Stomach (tissue), 9 donors: ENCODE data around the gene NCKAP5. TPM values are rescaled to one million over a fixed set of nuclear protein-coding genes. Genes with fewer than 3 reads are reported as not detected.

Experiments
- DNase-seq, 2 donors: peaks; one replicate each; pipeline versions ENCODE4 v3.0.0 to v3.0.0-alpha.2; 2013 to 2019
- H3K27ac ChIP-seq, 5 donors: fragments of 200-600 bp in 4 of 5; sonication (generic) in 4 of 5; one replicate each; pipeline ENCODE4 v1.5.1; 2013 to 2019; ENCODE audit warnings: mild to moderate bottlenecking in 1 of 5, moderate library complexity in 1 of 5
- H3K27me3 ChIP-seq, 3 donors: fragments of 200-600 bp; sonication (generic); one replicate each; pipeline ENCODE4 v1.5.1; 2017 to 2019; ENCODE audit warnings: mixed run types in 1 of 3
- H3K36me3 ChIP-seq, 4 donors: fragments of 200-600 bp; sonication (generic); 1 replicate in 3 of 4; 2 replicates in 1 of 4; pipeline ENCODE4 v1.5.1; 2016 to 2019
- H3K4me1 ChIP-seq, 4 donors: fragments of 200-600 bp; sonication (generic); one replicate each; pipeline ENCODE4 v1.5.1; 2016 to 2019
- H3K4me3 ChIP-seq, 4 donors: fragments of 200-600 bp; sonication (generic) in 3 of 4; one replicate each; pipeline ENCODE4 v1.5.1; 2016 to 2019; ENCODE audit warnings: mild to moderate bottlenecking in 1 of 4
- H3K9me3 ChIP-seq, 4 donors: fragments of 200-600 bp; sonication (generic); one replicate each; pipeline ENCODE4 v1.5.1; 2016 to 2019
- CTCF ChIP-seq, 7 experiments: fragments of 450-650 bp in 4 of 7; fragments of 200-600 bp in 3 of 7; sonication (generic) in 3 of 7; IDR thresholded peaks; one replicate each; pipeline ENCODE4 v1.5.1; 2016 to 2019; ENCODE audit warnings: antibody characterized with exemption in 7 of 7, control low read depth in 2 of 7, mild to moderate bottlenecking in 1 of 7
- EP300 ChIP-seq: sonication (generic); formaldehyde crosslinking; IDR thresholded peaks from one replicate; pipeline ENCODE4 v1.6.1; 2017; ENCODE audit warnings: antibody characterized with exemption
- POLR2A ChIP-seq, 4 donors: fragments of 450-650 bp; IDR thresholded peaks; one replicate each; pipeline ENCODE4 v1.6.1; 2016; ENCODE audit warnings: antibody characterized with exemption in 4 of 4, control low read depth in 2 of 4, mild to moderate bottlenecking in 1 of 4, moderate library complexity in 1 of 4
- POLR2AphosphoS5 ChIP-seq, 3 donors: sonication (generic); formaldehyde crosslinking; IDR thresholded peaks; one replicate each; pipeline ENCODE4 v1.6.1; 2016; ENCODE audit warnings: antibody characterized with exemption in 3 of 3
- WGBS, 5 donors: extraction: QIAGEN DNeasy Blood & Tissue Kit in 3 of 5; methylation state at CpG; one replicate each; pipeline versions ENCODE4 v1.1.5 to v1.1.7; 2013 to 2018; 5-methylcytosine and 5-hydroxymethylcytosine counted together
- intact Hi-C: fragments of 100-400 bp; cut with DNase I; formaldehyde crosslinking; loops from one replicate; pipeline ENCODE4 v1.15.1; 2023; ENCODE audit warnings: low total_unique reads
- polyA plus RNA-seq, 3 donors: library from polyadenylated mRNA; stranded (reverse); fragments of 200-250 nt; gene quantifications; one replicate each; pipeline ENCODE4 v1.2.3, GENCODE V29; 2013
- total RNA-seq, 5 donors: library from RNA; depleted of rRNA; stranded (reverse); fragments of >200 nt; gene quantifications; one replicate each; pipeline versions ENCODE4 v1.1.0 to v1.2.3, GENCODE V29; 2014 to 2016
- donor health status: healthy with polysubstance abuse.
- donor health status: Bipolar disorder and iron deficiency.
- donor health status: healthy.

NCKAP5 gene
- total and polyA plus RNA-seq, 8 donors = 0.58 to 8.0 (median 1.6) TPM; not detected in 1

GRCh38 chr2:133459590-133459989 is 108.7 kb downstream of the NCKAP5 start:
- intact Hi-C loops = no loop called here
- no peak for TF ChIP-seq EP300
- Histone ChIP-seq H3K4me1 (no peaks in the 10 kb centered on the region), H3K4me3 (no peak overlapping the region), H3K27ac (no peak overlapping the region), H3K27me3 (no peaks in the 10 kb centered on the region), H3K36me3 (no peaks in the 10 kb centered on the region), H3K9me3 (peaks cover 0 to under 1% (median 0%) of the 10 kb centered on the region in 4 donors)
- WGBS, 5 donors = 72 to 96% (median 83%) methylated on average over 3 of the region's 3 CpGs
- DNase-seq = no peak

- whole genome bisulfite sequencing, 5 donors = 65 to 75% (median 71%) methylated on average over 3 of the region's 3 CpGs
- Histone ChIP-seq H3K36me3 (no peaks in the 10 kb centered on the region), H3K27ac (no peak overlapping the region), H3K4me1 (no peaks in the 10 kb centered on the region), H3K4me3 (no peak overlapping the region), H3K27me3 (no peaks in the 10 kb centered on the region), H3K9me3 (peaks cover 0 to 7% (median 0%) of the 10 kb centered on the region in 4 donors)
- no peak for TF ChIP-seq CTCF (IDR thresholded peaks at IDR 0.05)
- no peak for DNase-seq
- intact Hi-C loops = no loop called here
Observed at GRCh38 chr2:133458280-133458679, 110.0 kb downstream of the NCKAP5 start.

- no peak for TF ChIP-seq CTCF (IDR thresholded peaks at IDR 0.05)
- TF ChIP-seq POLR2A (IDR thresholded peaks at IDR 0.05) = no peak
- TF ChIP-seq EP300 = no peak
- no peak for TF ChIP-seq POLR2AphosphoS5 (IDR thresholded peaks at IDR 0.05)
- Histone ChIP-seq H3K9me3 (peaks cover 0 to 7% (median 0%) of the 10 kb centered on the region in 4 donors), H3K4me3 (no peak overlapping the region), H3K27me3 (no peaks in the 10 kb centered on the region), H3K27ac (no peak overlapping the region), H3K4me1 (no peaks in the 10 kb centered on the region), H3K36me3 (no peaks in the 10 kb centered on the region)
- WGBS, 5 donors = 76 to 86% (median 78%) methylated on average over 4 of the region's 4 CpGs
- intact Hi-C loops = no loop called here
- DNase-seq = no peak
Observed at GRCh38 chr2:133457861-133458260, 110.4 kb downstream of the NCKAP5 start.

- Histone ChIP-seq H3K9me3 (peaks cover 0 to 7% (median 0%) of the 10 kb centered on the region in 4 donors), H3K27me3 (no peaks in the 10 kb centered on the region), H3K36me3 (no peaks in the 10 kb centered on the region), H3K4me1 (no peaks in the 10 kb centered on the region), H3K4me3 (no peak overlapping the region), H3K27ac (no peak overlapping the region)
- intact Hi-C loops = no loop called here
- DNase-seq = no peak
- TF ChIP-seq CTCF (IDR thresholded peaks at IDR 0.05) (no peak), EP300 (no peak), POLR2AphosphoS5 (IDR thresholded peaks at IDR 0.05) (no peak), POLR2A (IDR thresholded peaks at IDR 0.05) (no peak)
- 76 to 90% (median 88%) methylated on average over 3 of the region's 3 CpGs for WGBS, 5 donors
Observed at GRCh38 chr2:133456971-133457370, 111.3 kb downstream of the NCKAP5 start.

- H3K36me3 ChIP-seq = no peaks in the 10 kb centered on the region
- no peak overlapping the region for H3K27ac ChIP-seq
- WGBS, 5 donors = 52 to 71% (median 63%) methylated on average over 5 of the region's 5 CpGs
- no peaks in the 10 kb centered on the region for H3K4me1 ChIP-seq
- no peak overlapping the region for H3K4me3 ChIP-seq
- TF ChIP-seq EP300 = no peak
- no peak for TF ChIP-seq POLR2A (IDR thresholded peaks at IDR 0.05)
- no peak for TF ChIP-seq CTCF (IDR thresholded peaks at IDR 0.05)
- no peak for TF ChIP-seq POLR2AphosphoS5 (IDR thresholded peaks at IDR 0.05)
- intact Hi-C loops = no loop called here
- H3K27me3 ChIP-seq = no peaks in the 10 kb centered on the region
- peaks cover 0 to 7% (median 0%) of the 10 kb centered on the region in 4 donors for H3K9me3 ChIP-seq
- no peak for DNase-seq
Observed at GRCh38 chr2:133456156-133456555, 112.1 kb downstream of the NCKAP5 start.
